GM19328 (cell line): ENCODE results near the gene SLC24A3.

Experiments
- ATAC-seq: cut with Tn5 transposase; IDR thresholded peaks from one replicate; pipeline ENCODE4 v1.9.1; 2021; ENCODE audit warnings: mild to moderate bottlenecking, moderate library complexity; ENCODE audit not compliant: unreplicated experiment

Gene SLC24A3

GRCh38 chr20:19756761-19757486 lies 544.5 kb downstream of the SLC24A3 start:
- no peak for ATAC-seq

- ATAC-seq, result no peak
These were observed 545.2 kb downstream of the SLC24A3 start for GRCh38 chr20:19757487-19758132.

GRCh38 chr20:19758133-19758500 lies 545.7 kb downstream of the SLC24A3 start, which contains the start of gene RIN2:
Gene RIN2, plus strand, starts transcription at chr20:19758258. Its CDS starts 131,344 bp downstream, at chr20:19889602.
- no peak for ATAC-seq

- ATAC-seq, result no peak
These were observed 546.3 kb downstream of the SLC24A3 start for GRCh38 chr20:19758501-19759331.

GRCh38 chr20:19760371-19760721 lies 547.9 kb downstream of the SLC24A3 start:
- no peak for ATAC-seq

- ATAC-seq, result no peak
These were observed 548.9 kb downstream of the SLC24A3 start for GRCh38 chr20:19761326-19761725.

- no peak for ATAC-seq
These were observed 549.4 kb downstream of the SLC24A3 start for GRCh38 chr20:19761841-19762240.

- no peak for ATAC-seq
These were observed 551.8 kb downstream of the SLC24A3 start for GRCh38 chr20:19764207-19764606.

GRCh38 chr20:19765266-19765665 lies 552.8 kb downstream of the SLC24A3 start:
- no peak for ATAC-seq

- no peak for ATAC-seq
These were observed 553.5 kb downstream of the SLC24A3 start for GRCh38 chr20:19765913-19766312.

- no peak for ATAC-seq
These were observed 554.6 kb downstream of the SLC24A3 start for GRCh38 chr20:19767070-19767469.

GRCh38 chr20:19768325-19768842 lies 555.9 kb downstream of the SLC24A3 start:
- no peak for ATAC-seq

GRCh38 chr20:19769507-19769906 lies 557.1 kb downstream of the SLC24A3 start:
- ATAC-seq, result no peak

- ATAC-seq, result no peak
These were observed 557.9 kb downstream of the SLC24A3 start for GRCh38 chr20:19770375-19770774.

GRCh38 chr20:19771031-19771430 lies 558.6 kb downstream of the SLC24A3 start:
- no peak for ATAC-seq
